ENCODE results near the gene COX4I2. TPM values are rescaled to one million over a fixed set of nuclear protein-coding genes. Genes with fewer than 3 reads are reported as not detected.

Gene COX4I2
- total RNA-seq, 1 donor from 2014 or later = not detected

DNA sequence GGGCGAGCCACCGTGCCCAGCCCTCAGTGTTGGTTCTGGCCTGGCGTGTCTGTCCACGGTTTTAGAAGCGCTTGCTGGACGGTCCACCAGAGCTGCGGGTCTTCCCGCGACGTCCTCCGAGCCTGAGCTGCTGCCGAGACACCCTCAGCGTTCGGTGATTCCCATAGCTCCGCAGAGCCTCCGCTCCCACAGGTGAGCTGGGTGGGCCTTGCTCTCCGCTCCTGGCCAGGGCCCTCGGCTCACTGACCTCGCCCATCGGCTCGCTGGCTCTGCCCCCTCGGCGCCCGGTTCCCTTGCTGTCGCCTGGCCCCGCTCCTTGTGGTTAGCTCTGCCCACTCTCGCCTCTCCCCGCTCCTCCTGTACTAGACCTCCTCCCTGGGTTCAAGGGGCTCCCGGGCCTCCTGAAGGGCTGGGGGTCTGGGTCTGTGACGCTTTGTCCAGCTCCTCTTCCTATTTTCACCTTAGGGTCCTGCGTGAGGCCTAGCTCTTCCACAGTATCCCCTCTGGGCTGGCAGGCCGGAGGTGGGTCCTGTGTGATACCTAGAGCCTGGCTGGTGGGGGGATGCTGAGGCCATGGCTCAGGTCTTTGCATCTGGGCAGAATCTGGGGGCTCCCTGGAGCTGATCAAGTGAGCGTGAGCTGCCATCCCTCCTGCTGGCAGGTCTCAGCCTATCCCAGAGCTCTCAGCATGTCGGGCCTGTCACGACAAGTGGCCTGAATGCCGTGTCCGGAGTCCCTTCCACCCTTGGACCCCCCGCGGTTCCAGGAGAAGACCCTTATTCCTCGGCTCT, 5.0 kb upstream of the COX4I2 start:
- H3K4me3 ChIP-seq (ENCODE audit: low read depth, low read length) = no peak overlapping the region
- TF ChIP-seq, protein P1, sequence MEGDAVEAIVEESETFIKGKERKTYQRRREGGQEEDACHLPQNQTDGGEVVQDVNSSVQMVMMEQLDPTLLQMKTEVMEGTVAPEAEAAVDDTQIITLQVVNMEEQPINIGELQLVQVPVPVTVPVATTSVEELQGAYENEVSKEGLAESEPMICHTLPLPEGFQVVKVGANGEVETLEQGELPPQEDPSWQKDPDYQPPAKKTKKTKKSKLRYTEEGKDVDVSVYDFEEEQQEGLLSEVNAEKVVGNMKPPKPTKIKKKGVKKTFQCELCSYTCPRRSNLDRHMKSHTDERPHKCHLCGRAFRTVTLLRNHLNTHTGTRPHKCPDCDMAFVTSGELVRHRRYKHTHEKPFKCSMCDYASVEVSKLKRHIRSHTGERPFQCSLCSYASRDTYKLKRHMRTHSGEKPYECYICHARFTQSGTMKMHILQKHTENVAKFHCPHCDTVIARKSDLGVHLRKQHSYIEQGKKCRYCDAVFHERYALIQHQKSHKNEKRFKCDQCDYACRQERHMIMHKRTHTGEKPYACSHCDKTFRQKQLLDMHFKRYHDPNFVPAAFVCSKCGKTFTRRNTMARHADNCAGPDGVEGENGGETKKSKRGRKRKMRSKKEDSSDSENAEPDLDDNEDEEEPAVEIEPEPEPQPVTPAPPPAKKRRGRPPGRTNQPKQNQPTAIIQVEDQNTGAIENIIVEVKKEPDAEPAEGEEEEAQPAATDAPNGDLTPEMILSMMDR (conservative IDR thresholded peaks at IDR 0.05; ENCODE audit: low read depth, low read length) = no peak
- no peak for DNase-seq (ENCODE audit: low read depth)

DNA sequence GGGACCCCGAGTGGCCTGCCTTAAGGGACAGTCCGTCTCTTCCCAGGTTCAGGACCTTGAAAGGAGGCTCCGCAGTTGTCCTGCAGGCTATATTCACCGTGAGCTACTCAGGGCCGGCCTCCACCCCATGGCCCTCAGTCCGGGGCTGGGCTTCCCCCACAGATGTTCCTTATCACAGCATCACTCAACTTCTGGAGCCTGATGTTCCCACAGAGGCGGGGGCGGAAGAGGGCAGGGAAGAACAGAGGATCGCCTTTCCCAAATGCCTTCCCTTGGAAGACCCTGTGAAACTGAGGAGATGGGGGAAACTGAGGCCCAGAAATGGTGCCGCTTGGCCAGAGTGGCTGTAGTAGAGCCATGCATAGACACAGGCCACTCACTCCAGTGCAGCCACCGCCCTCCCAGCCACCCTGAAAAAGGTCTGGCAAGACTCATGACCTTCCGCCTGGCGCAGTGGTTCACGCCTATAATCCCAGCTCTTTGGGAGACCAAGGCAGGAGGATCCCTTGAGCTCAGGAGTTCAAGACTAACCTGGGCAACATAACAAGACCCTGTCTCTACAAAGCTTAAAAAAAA, 4.3 kb upstream of the COX4I2 start:
- H3K4me3 ChIP-seq (ENCODE audit: low read depth, low read length) = no peak overlapping the region
- TF ChIP-seq, protein P1 (conservative IDR thresholded peaks at IDR 0.05; ENCODE audit: low read depth, low read length) = no peak
- no peak for DNase-seq (ENCODE audit: low read depth)

DNA sequence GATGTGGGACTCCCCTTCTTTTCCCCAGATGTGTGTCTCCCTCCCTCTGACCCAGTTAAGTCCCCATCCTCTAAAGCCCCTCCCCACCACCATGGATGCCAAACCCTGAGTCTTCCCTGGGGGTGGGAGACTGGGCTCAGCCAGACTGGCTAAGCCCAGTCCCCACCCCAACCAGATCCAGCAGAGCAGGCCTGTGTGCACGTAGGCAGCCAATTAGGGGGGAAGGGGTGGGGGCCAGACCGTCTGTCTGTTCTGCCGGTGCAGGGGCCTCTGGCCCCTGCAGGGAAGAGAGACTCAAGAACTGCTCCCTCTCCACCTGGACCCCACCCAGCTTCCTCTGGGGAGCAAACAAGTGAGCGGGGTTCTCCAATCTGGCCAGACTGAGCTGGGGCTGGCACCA, 605 bp downstream of the COX4I2 start:
- H3K4me3 ChIP-seq (ENCODE audit: low read depth, low read length) = no peak overlapping the region
- no peak for DNase-seq (ENCODE audit: low read depth)
- TF ChIP-seq, protein P1 (conservative IDR thresholded peaks at IDR 0.05; ENCODE audit: low read depth, low read length) = no peak

DNA sequence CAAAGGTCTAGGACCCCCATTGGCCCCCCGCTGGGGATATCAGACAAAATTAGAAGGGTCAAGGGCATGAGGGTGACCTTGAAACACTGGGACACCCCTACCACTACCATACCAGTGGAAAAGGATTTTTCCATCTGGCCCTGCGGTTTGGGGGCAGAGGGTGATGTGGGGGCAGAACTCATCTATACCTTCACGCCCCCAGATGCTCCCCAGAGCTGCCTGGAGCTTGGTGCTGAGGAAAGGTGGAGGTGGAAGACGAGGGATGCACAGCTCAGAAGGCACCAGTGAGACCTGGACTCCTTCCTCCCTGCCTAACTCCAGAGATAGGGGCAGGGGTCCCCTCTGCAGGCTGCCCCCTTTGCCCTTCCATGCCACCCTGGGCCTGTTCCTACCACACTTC, 1.1 kb downstream of the COX4I2 start:
- no peak overlapping the region for H3K4me3 ChIP-seq (ENCODE audit: low read depth, low read length)
- DNase-seq (ENCODE audit: low read depth) = no peak
- TF ChIP-seq, protein P1 (conservative IDR thresholded peaks at IDR 0.05; ENCODE audit: low read depth, low read length) = no peak

DNA sequence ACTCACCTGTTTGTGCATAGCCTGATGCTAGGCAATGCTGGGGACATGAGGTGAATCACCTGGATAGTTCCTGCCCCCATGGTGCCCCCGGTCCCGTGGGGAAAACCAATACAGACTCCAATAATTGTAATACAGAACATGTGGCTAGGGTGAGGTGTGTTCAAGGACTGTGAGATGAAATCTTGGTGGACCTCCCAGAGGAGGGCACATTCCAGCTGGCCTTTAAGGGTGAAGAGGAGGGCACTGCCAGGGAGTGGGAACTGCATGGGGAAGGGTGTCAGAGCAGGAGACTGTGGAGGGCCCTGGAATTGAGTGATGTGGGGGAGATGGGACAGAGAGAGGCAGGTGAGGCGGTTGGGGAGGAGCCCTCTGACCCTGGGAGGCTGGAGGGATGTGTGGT, 2.5 kb downstream of the COX4I2 start:
- no peak overlapping the region for H3K4me3 ChIP-seq (ENCODE audit: low read depth, low read length)
- TF ChIP-seq, protein P1 (conservative IDR thresholded peaks at IDR 0.05; ENCODE audit: low read depth, low read length) = no peak
- no peak for DNase-seq (ENCODE audit: low read depth)

DNA sequence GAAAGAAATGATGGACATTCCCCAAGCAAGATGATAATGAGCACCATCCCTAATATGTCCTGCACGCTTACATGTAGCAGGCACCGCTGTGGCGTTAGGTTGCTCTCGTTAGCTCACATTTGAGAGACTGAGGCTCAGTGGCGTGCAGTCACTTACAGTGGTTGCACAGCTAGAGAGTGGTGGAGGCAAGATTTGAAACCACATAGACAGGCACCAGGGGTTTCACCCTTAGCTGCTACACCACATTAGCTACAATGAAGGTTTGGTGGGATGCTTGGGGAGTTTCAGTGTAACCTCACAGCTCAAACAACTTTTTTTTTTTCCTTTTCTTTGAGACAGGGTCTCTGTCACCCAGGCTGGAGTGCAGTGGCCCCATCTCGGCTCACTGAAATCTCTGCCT, 3.7 kb downstream of the COX4I2 start:
- TF ChIP-seq, protein P1 (conservative IDR thresholded peaks at IDR 0.05; ENCODE audit: low read depth, low read length) = no peak
- H3K4me3 ChIP-seq (ENCODE audit: low read depth, low read length) = no peak overlapping the region
- no peak for DNase-seq (ENCODE audit: low read depth)

DNA sequence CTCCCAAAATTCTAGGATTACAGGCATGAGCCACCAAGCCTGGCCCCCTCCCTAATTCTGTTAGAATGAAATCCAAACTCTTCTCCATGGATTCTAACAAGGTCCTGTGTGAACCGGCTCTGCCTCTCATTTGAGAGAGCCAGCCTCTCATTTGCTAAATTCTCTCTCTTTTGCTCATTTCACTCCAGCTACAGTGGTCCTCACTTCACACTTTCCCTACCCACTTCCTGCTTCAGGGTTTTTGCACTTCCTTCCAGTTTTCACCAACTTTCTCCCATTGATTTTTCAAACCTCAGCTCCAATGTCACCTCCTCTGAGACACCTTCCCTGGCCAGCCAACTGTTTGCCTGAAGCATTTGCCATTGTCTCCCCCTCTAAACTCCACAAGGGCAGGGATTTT, 5.1 kb downstream of the COX4I2 start:
- TF ChIP-seq, protein P1 (conservative IDR thresholded peaks at IDR 0.05; ENCODE audit: low read depth, low read length) = no peak
- no peak for DNase-seq (ENCODE audit: low read depth)
- H3K4me3 ChIP-seq (ENCODE audit: low read depth, low read length) = no peak overlapping the region

Data from epithelial cell of proximal tubule (primary cell).